Natural killer cell (primary cell): ENCODE results near the gene LRRC8C. TPM values are rescaled to one million over a fixed set of nuclear protein-coding genes. Genes with fewer than 3 reads are reported as not detected.

Source experiments
- ATAC-seq, 3 donors: fragments of 150-1000 bp in 2 of 3; fragments of 200-7000 bp in 1 of 3; cut with Tn5 transposase; 1 replicate in 1 of 3; 2 replicates in 2 of 3; pipeline ENCODE4 v1.10.0; 2021; ENCODE audit warnings: mild to moderate bottlenecking in 2 of 3, moderate library complexity in 2 of 3
- DNase-seq, 2 donors: peaks; one replicate each; pipeline versions ENCODE4 v3.0.0 to v3.0.0-alpha.2; 2013 to 2021; ENCODE audit warnings: mixed read lengths in 1 of 2
- H3K27ac ChIP-seq: one replicate; pipeline ENCODE4 v1.5.1; 2013; ENCODE audit warnings: mild to moderate bottlenecking, low read length
- H3K27me3 ChIP-seq: one replicate; pipeline ENCODE4 v1.6.1; 2013; ENCODE audit warnings: low read length; ENCODE audit not compliant: control insufficient read depth, insufficient read depth
- H3K36me3 ChIP-seq: one replicate; pipeline ENCODE4 v1.6.1; 2013; ENCODE audit warnings: low read length; ENCODE audit not compliant: control insufficient read depth, insufficient read depth
- H3K4me1 ChIP-seq: one replicate; pipeline ENCODE4 v1.6.1; 2013; ENCODE audit warnings: low read length; ENCODE audit not compliant: control insufficient read depth, insufficient read depth
- H3K4me3 ChIP-seq: one replicate; pipeline ENCODE4 v1.5.1; 2013; ENCODE audit warnings: low read length
- H3K9me3 ChIP-seq: one replicate; pipeline ENCODE4 v1.6.1; 2013; ENCODE audit warnings: low read length; ENCODE audit not compliant: control insufficient read depth, insufficient read depth
- H3K27ac Mint-ChIP-seq, 2 donors: one replicate each; pipeline ENCODE4 v1.8.0; 2022; ENCODE audit warnings: mild to moderate bottlenecking in 2 of 2, mixed read lengths in 2 of 2, moderate library complexity in 1 of 2
- H3K27me3 Mint-ChIP-seq, 2 donors: one replicate each; pipeline ENCODE4 v1.8.0; 2022; ENCODE audit warnings: low read depth in 2 of 2, mixed read lengths in 2 of 2
- H3K36me3 Mint-ChIP-seq: one replicate; pipeline ENCODE4 v1.8.0; 2022; ENCODE audit warnings: mixed read lengths
- H3K4me1 Mint-ChIP-seq, 2 donors: one replicate each; pipeline ENCODE4 v1.8.0; 2022; ENCODE audit warnings: mixed read lengths in 2 of 2
- H3K4me3 Mint-ChIP-seq: one replicate; pipeline ENCODE4 v1.8.0; 2022; ENCODE audit warnings: mild to moderate bottlenecking, moderate library complexity, mixed read lengths
- H3K9me3 Mint-ChIP-seq, 2 donors: one replicate each; pipeline ENCODE4 v1.8.0; 2022; ENCODE audit warnings: mixed read lengths in 2 of 2
- CTCF ChIP-seq: fragments of 200-600 bp; IDR thresholded peaks from one replicate; pipeline ENCODE4 v1.8.0; 2022; ENCODE audit warnings: antibody characterized with exemption
- WGBS: methylation state at CpG from one replicate; pipeline ENCODE4 v1.1.7; 2013; ENCODE audit warnings: missing lambda C conversion rate; ENCODE audit not compliant: insufficient coverage; 5-methylcytosine and 5-hydroxymethylcytosine counted together
- intact Hi-C: fragments of 100-400 bp; cut with micrococcal nuclease; formaldehyde crosslinking; loops from one replicate; pipeline ENCODE4 v1.14.2; 2022
- total RNA-seq, 4 donors: library from RNA; stranded (reverse); fragments of 120-200 nt in 1 of 4; gene quantifications; one replicate each; pipeline versions ENCODE4 v1.2.3 to v1.2.4, GENCODE V29; 2013 to 2022

Gene LRRC8C
- total RNA-seq, 3 donors from 2014 or later (not counting 1 experiment from before 2014, with no cell fraction given): 7.6 to 19.1 (median 15.1) TPM

GRCh38 chr1:89633248-89633799 lies 404 bp downstream of the LRRC8C start:
- H3K9me3 Mint-ChIP-seq: no peaks in the 10 kb centered on the region
- peak overlapping the region; percentile 91 for H3K4me3 Mint-ChIP-seq
- intact Hi-C loops: loop anchor here (1.0 to 10.0 kb wide), 4 partner anchors 25 to 351 kb away; no protein-coding TSS in a partner anchor
- DNase-seq (peak; percentile 58 to 81), ATAC-seq (peak; percentile 39 to 64 (median 47))
- H3K4me1 ChIP-seq: peaks cover 19% of the 10 kb centered on the region
- no peaks in the 10 kb centered on the region for H3K27me3 Mint-ChIP-seq
- H3K27ac Mint-ChIP-seq: peak overlapping the region; percentile 78 to 99
- H3K4me3 ChIP-seq: peak overlapping the region; percentile 91
- under 1% methylated on average over 57 of the region's 57 CpGs for WGBS
- no peak for TF ChIP-seq CTCF
- H3K36me3 Mint-ChIP-seq: no peaks in the 10 kb centered on the region
- no peaks in the 10 kb centered on the region for H3K36me3 ChIP-seq
- peaks cover 51 to 61% of the 10 kb centered on the region in 2 donors for H3K4me1 Mint-ChIP-seq
- no peaks in the 10 kb centered on the region for H3K27me3 ChIP-seq
- peak overlapping the region; percentile 78 for H3K27ac ChIP-seq
- no peaks in the 10 kb centered on the region for H3K9me3 ChIP-seq

- peaks cover 19% of the 10 kb centered on the region for H3K4me1 ChIP-seq
- Mint-ChIP-seq H3K4me1 (peaks cover 51 to 61% of the 10 kb centered on the region in 2 donors), H3K4me3 (peak overlapping the region; percentile 91), H3K27me3 (no peaks in the 10 kb centered on the region), H3K27ac (peak overlapping the region; percentile 78 to 99), H3K9me3 (no peaks in the 10 kb centered on the region), H3K36me3 (no peaks in the 10 kb centered on the region)
- peak overlapping the region; percentile 91 for H3K4me3 ChIP-seq
- TF ChIP-seq CTCF: no peak
- no peaks in the 10 kb centered on the region for H3K27me3 ChIP-seq
- intact Hi-C loops: loop anchor here (1.0 to 10.0 kb wide), 5 partner anchors 25 to 351 kb away; no protein-coding TSS in a partner anchor
- ATAC-seq (no peak), DNase-seq (peak in 1 of 2 donors; percentile 53)
- H3K9me3 ChIP-seq: no peaks in the 10 kb centered on the region
- H3K27ac ChIP-seq: peak overlapping the region; percentile 78
- 5% methylated on average over 31 of the region's 32 CpGs for WGBS
- H3K36me3 ChIP-seq: no peaks in the 10 kb centered on the region
Observed at GRCh38 chr1:89633800-89634625, 1.1 kb downstream of the LRRC8C start.

GRCh38 chr1:89635825-89636815 lies 3.2 kb downstream of the LRRC8C start:
- 96% methylated on average over 4 of the region's 6 CpGs for WGBS
- Mint-ChIP-seq H3K36me3 (no peaks in the 10 kb centered on the region), H3K27me3 (no peaks in the 10 kb centered on the region), H3K27ac (peak overlapping the region; percentile 41 to 71), H3K4me3 (peak overlapping the region; percentile 35), H3K9me3 (no peaks in the 10 kb centered on the region), H3K4me1 (peaks cover 62 to 63% of the 10 kb centered on the region in 2 donors)
- Histone ChIP-seq H3K36me3 (no peaks in the 10 kb centered on the region), H3K9me3 (no peaks in the 10 kb centered on the region), H3K4me1 (peaks cover 15% of the 10 kb centered on the region), H3K4me3 (no peak overlapping the region), H3K27me3 (no peaks in the 10 kb centered on the region), H3K27ac (no peak overlapping the region)
- intact Hi-C loops: loop anchor here (2.0 to 10.0 kb wide), 2 partner anchors 35 to 349 kb away; no protein-coding TSS in a partner anchor
- TF ChIP-seq CTCF: no peak
- no peak for ATAC-seq
- no peak for DNase-seq
